ENCODE data around the gene DNAJC1. TPM values are rescaled to one million over a fixed set of nuclear protein-coding genes. Genes with fewer than 3 reads are reported as not detected.

DNAJC1 gene
- total RNA-seq, 2 donors from 2014 or later = 27.4 to 33.8 TPM

DNA sequence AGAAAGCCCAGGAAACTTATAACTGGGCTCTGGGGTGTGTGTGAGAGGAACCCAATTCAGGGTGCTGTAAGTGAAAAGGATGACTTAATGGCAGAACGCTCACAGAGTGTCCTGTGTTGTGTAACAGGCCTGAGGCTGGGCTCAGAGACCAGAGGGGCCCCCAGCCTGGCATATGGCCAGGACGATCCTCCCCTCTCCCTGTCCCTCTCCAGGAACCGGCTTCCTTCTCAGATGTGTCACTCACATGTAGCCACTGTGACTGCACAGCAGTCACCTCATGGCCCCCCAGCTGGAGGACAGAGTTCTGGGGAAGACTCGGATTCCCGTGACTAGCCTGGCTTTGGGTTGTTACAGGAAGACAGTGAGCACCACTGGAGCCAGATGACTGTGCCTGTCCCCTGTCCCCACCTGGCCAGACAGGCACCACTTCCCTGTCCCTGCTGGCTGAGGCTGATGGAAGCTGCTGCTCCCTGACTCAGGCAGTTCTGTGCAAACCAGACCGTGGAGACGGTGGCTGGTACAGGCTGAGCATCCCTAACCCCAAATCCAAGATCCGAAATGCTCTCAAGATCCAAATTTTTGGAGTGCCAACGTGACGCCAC is 249.0 kb downstream of the DNAJC1 start:
- no peak for DNase-seq
- H3K27me3 ChIP-seq = no peaks in the 10 kb centered on the region

DNA sequence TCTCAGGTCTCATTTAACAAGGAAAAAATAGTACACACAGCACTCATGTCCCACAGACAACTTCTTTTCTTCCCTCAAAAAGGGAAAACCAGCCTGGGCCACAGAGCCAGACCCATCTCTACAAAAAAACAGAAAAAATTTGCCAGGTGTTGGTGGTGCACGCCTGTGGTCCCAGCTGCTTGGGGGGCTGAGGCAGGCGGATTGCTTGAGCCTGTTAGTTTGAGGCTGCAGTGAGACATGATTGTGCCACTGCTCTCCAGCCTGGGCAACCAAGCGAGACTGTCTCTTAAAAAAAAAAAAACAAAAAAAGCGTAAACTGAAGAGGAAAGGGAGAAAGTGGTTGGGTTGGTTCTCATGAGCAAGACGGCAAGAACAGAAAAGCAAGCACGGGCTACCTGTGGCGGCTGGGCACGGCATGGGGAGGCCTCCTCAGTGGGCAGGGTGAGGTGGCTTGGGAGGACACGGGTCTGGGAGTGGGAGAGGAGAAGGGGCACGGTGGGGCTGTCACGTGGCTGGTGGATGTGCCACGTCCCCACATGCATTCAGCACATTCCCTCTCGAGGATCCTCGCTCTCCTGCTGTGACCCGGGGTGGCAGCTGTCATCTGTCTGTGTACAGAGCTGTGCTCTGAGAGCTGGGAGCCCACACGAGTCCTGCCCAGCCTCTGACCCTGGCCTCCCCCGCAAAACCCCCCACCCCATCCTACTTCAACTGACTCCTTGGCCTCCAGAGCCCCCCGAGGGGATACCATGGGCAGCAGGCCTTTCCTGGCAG is 249.8 kb downstream of the DNAJC1 start:
- H3K9ac ChIP-seq (ENCODE audit: low read depth in 2 of 2, low read length in 2 of 2) = no peak overlapping the region
- no peaks in the 10 kb centered on the region for H3K36me3 ChIP-seq
- H3K4me1 ChIP-seq = no peaks in the 10 kb centered on the region
- no peak for DNase-seq
- intact Hi-C loops (cut with DNase I) = no loop called here
- no peak overlapping the region for H3K4me3 ChIP-seq
- TF ChIP-seq, protein P1, sequence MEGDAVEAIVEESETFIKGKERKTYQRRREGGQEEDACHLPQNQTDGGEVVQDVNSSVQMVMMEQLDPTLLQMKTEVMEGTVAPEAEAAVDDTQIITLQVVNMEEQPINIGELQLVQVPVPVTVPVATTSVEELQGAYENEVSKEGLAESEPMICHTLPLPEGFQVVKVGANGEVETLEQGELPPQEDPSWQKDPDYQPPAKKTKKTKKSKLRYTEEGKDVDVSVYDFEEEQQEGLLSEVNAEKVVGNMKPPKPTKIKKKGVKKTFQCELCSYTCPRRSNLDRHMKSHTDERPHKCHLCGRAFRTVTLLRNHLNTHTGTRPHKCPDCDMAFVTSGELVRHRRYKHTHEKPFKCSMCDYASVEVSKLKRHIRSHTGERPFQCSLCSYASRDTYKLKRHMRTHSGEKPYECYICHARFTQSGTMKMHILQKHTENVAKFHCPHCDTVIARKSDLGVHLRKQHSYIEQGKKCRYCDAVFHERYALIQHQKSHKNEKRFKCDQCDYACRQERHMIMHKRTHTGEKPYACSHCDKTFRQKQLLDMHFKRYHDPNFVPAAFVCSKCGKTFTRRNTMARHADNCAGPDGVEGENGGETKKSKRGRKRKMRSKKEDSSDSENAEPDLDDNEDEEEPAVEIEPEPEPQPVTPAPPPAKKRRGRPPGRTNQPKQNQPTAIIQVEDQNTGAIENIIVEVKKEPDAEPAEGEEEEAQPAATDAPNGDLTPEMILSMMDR (IDR thresholded peaks at IDR 0.05) = no peak
- no peaks in the 10 kb centered on the region for H3K27me3 ChIP-seq
- no peaks in the 10 kb centered on the region for H3K9me3 ChIP-seq
- H3K27ac ChIP-seq = no peak overlapping the region

More for the DNA sequence above, 249.0 kb downstream of the DNAJC1 start:
- Histone ChIP-seq H3K27ac (no peak overlapping the region), H3K9me3 (no peaks in the 10 kb centered on the region), H3K9ac (ENCODE audit: low read depth in 2 of 2, low read length in 2 of 2) (no peak overlapping the region), H3K4me3 (no peak overlapping the region), H3K36me3 (no peaks in the 10 kb centered on the region), H3K4me1 (no peaks in the 10 kb centered on the region)
- TF ChIP-seq, protein P1 (IDR thresholded peaks at IDR 0.05) = no peak
- intact Hi-C loops (cut with DNase I) = no loop called here

DNA sequence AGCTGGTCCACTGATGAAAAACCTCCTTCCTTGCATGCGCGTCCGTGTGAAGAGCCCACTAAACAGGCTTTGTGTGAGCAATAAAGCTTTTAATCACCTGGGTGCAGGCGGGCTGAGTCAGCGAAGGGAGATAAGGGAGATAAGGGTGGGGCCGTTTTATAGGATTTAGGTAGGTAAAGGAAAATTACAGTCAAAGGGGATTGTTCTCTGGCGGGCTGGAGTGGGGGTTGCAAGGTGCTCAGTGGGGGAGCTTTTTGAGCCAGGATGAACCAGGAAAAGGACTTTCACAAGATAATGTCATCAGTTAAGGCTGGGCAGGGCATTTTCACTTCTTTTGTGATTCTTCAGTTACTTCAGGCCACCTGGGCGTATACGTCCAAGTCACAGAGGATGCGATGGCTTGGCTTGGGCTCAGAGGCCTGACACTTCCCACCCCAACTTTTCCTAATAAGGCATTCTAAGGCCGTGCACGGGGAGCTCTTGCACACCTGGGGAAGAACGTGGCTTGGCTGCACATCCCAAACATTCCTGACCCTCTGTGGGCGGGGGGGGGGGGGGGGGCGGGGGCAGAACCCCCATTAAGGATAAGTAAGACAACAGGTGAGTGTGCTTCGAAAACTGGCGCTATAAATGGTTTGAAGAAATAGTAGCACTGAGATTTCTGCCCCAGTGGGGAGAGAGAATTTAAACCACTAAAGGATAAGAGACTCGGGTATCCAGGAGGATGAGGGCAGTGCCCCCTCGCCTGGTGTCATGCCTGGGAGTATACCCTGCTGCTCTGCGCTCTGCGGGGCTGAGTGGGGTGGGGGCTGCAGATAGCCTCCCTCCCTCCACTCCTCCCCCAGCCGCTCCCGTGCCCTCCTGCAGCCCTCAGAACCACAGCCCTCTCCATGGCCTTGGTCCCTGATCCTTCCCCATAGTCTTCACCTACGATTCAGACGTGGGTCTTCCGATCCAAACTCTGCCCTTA is 251.9 kb downstream of the DNAJC1 start:
- intact Hi-C loops (cut with DNase I) = no loop called here

DNA sequence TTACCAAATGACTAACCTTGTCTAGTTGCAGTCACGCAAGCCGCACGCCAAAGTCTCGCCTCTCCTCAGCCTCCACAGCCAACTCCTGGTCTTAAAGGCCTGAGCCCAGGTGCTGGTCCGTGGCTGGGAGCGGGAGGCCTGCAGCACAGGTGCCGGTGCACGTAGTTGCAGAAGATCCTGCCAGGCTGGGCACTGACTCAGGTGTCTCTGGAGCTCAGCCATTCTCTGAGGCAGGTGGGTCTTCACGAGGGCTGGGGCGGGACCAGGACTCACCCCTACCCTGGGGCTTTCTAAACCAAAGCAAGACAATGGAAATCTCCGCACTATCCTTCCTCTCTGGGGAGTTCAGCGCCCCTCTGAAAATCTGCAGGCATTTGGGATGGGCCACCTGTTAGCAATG is 253.1 kb downstream of the DNAJC1 start:
- Histone ChIP-seq H3K36me3 (no peaks in the 10 kb centered on the region), H3K9ac (ENCODE audit: low read depth in 2 of 2, low read length in 2 of 2) (no peak overlapping the region), H3K4me1 (no peaks in the 10 kb centered on the region), H3K27me3 (no peaks in the 10 kb centered on the region), H3K27ac (no peak overlapping the region), H3K4me3 (no peak overlapping the region), H3K9me3 (no peaks in the 10 kb centered on the region)
- DNase-seq = no peak
- intact Hi-C loops (cut with DNase I) = no loop called here
- TF ChIP-seq, protein P1 (IDR thresholded peaks at IDR 0.05) = no peak

More for the DNA sequence above, 251.9 kb downstream of the DNAJC1 start:
- no peak overlapping the region for H3K9ac ChIP-seq (ENCODE audit: low read depth in 2 of 2, low read length in 2 of 2)
- TF ChIP-seq, protein P1 (IDR thresholded peaks at IDR 0.05) = no peak
- H3K4me3 ChIP-seq = no peak overlapping the region
- no peaks in the 10 kb centered on the region for H3K4me1 ChIP-seq
- H3K9me3 ChIP-seq = no peaks in the 10 kb centered on the region
- H3K36me3 ChIP-seq = no peaks in the 10 kb centered on the region
- peak; percentile 50 for DNase-seq
- H3K27ac ChIP-seq = no peak overlapping the region
- no peaks in the 10 kb centered on the region for H3K27me3 ChIP-seq

DNA sequence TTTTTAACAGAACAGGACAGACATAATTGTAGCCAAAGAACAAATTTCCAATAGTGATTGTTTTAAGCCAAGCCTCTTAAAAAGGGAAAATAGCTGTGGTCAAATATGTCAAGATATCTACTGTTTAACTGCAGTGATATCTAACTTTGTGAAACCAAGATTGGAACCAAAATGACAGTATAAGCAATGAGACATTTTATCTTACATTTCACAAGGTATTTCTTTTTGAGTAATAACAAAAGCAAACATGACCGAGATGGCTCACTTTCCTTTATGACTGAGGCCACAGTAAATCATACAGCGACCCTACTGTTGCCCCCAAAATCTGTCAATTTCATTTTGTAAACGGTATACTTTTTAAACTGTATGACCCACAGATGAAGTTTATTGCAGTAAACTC is 253.7 kb downstream of the DNAJC1 start:
- Histone ChIP-seq H3K27ac (no peak overlapping the region), H3K27me3 (no peaks in the 10 kb centered on the region), H3K4me1 (no peaks in the 10 kb centered on the region), H3K9ac (ENCODE audit: low read depth in 2 of 2, low read length in 2 of 2) (no peak overlapping the region), H3K9me3 (no peaks in the 10 kb centered on the region), H3K4me3 (no peak overlapping the region), H3K36me3 (no peaks in the 10 kb centered on the region)
- TF ChIP-seq, protein P1 (IDR thresholded peaks at IDR 0.05) = no peak
- no peak for DNase-seq
- intact Hi-C loops (cut with DNase I) = no loop called here

Data from colonic mucosa (tissue), 4 donors.